PC-9 (cell line): ENCODE data around the gene SLC6A19. TPM values are rescaled to one million over a fixed set of nuclear protein-coding genes. Genes with fewer than 3 reads are reported as not detected.

Experiments
- BruUV-seq: library from RNA; stranded (reverse); fragments of 400-500 nt; replicated peaks from 2 replicates; lab custom pipeline; 2021; lab: Mats Ljungman, UMichigan
- CTCF ChIA-PET: fragments of 300-600 bp; sonication (Branson Sonifier 250); formaldehyde crosslinking; loops from one replicate; lab custom pipeline; 2022; ENCODE audit warnings: antibody characterized with exemption; lab: Charles Lee
- POLR2A ChIA-PET: fragments of 300-600 bp; sonication (Branson Sonifier 250); formaldehyde crosslinking; loops from one replicate; lab custom pipeline; 2022; ENCODE audit warnings: antibody characterized with exemption; ENCODE audit not compliant: unreplicated experiment; lab: Charles Lee
- DNase-seq, 2 experiments: peaks; one replicate each; pipeline versions ENCODE4 v3.0.0 to v3.0.0-alpha.2; 2015 to 2022; ENCODE audit warnings: mixed read lengths in 1 of 2
- H2AFZ ChIP-seq: fragments of 200-600 bp; sonication (generic); 2 replicates; pipeline ENCODE4 v1.8.1; 2017; ENCODE audit warnings: antibody characterized with exemption
- H3F3A ChIP-seq: fragments of 200-600 bp; sonication (generic); 2 replicates; pipeline ENCODE4 v1.8.1; 2017; ENCODE audit warnings: antibody characterized with exemption, mild to moderate bottlenecking, low read depth; ENCODE audit not compliant: insufficient read depth
- H3K27ac ChIP-seq: fragments of 200-600 bp; sonication (generic); 2 replicates; pipeline ENCODE4 v1.6.1; 2016; ENCODE audit warnings: mixed run types
- H3K27me3 ChIP-seq: fragments of 200-600 bp; sonication (generic); 2 replicates; pipeline ENCODE4 v1.6.1; 2016; ENCODE audit warnings: low read depth, mixed run types; ENCODE audit not compliant: insufficient read depth
- H3K36me3 ChIP-seq: fragments of 200-600 bp; sonication (generic); 2 replicates; pipeline ENCODE4 v1.6.1; 2016; ENCODE audit warnings: low read depth, mixed run types
- H3K4me1 ChIP-seq: fragments of 200-600 bp; sonication (generic); replicated peaks from 2 replicates; pipeline ENCODE4 v1.6.1; 2016; ENCODE audit warnings: mixed run types; ENCODE audit not compliant: insufficient read depth
- H3K4me2 ChIP-seq: fragments of 200-600 bp; sonication (generic); 2 replicates; pipeline ENCODE4 v1.6.1; 2017; ENCODE audit warnings: mixed run types
- H3K4me3 ChIP-seq: fragments of 200-600 bp; sonication (generic); 2 replicates; pipeline ENCODE4 v1.6.1; 2016; ENCODE audit warnings: mixed run types
- H3K79me2 ChIP-seq: fragments of 200-600 bp; sonication (generic); 2 replicates; pipeline ENCODE4 v1.6.1; 2017; ENCODE audit warnings: low read depth, mixed run types
- H3K9me2 ChIP-seq: fragments of 200-600 bp; sonication (generic); 2 replicates; pipeline ENCODE4 v1.8.1; 2017; ENCODE audit warnings: mild to moderate bottlenecking; ENCODE audit not compliant: insufficient read depth
- H3K9me3 ChIP-seq: fragments of 200-600 bp; sonication (generic); 2 replicates; pipeline ENCODE4 v1.8.1; 2016; ENCODE audit warnings: low read depth; ENCODE audit not compliant: insufficient read depth
- H4K20me1 ChIP-seq: fragments of 200-600 bp; sonication (generic); 2 replicates; pipeline ENCODE4 v1.8.1; 2017; ENCODE audit not compliant: insufficient read depth
- CTCF ChIP-seq: fragments of 200-600 bp; sonication (generic); conservative IDR thresholded peaks from 2 replicates; pipeline ENCODE4 v1.6.1; 2017; ENCODE audit warnings: mixed run types, antibody characterized with exemption, mild to moderate bottlenecking, moderate library complexity
- EZH2 ChIP-seq: fragments of 200-600 bp; sonication (generic); IDR thresholded peaks from 2 replicates; pipeline ENCODE4 v1.8.0; 2017; ENCODE audit warnings: antibody characterized with exemption, low read depth
- intact Hi-C: fragments of 100-400 bp; cut with micrococcal nuclease; formaldehyde crosslinking; loops from one replicate; pipeline ENCODE4 v1.10.0; 2022; ENCODE audit not compliant: unreplicated experiment
- total RNA-seq: library from RNA; stranded (reverse); gene quantifications from 2 replicates; pipeline ENCODE4 v1.2.3, GENCODE V29; 2021

Gene SLC6A19
- total RNA-seq, 1 experiment from 2014 or later = not detected

GRCh38 chr5:1205255-1206180, 4.1 kb downstream of the SLC6A19 start:
- Histone ChIP-seq H3K79me2 (no peaks in the 10 kb centered on the region), H4K20me1 (peaks cover 33% of the 10 kb centered on the region), H3K27ac (no peak overlapping the region), H3K4me3 (no peak overlapping the region), H2AFZ (no peak overlapping the region), H3K36me3 (no peaks in the 10 kb centered on the region), H3K9me2 (no peaks in the 10 kb centered on the region), H3F3A (no peaks in the 10 kb centered on the region; the same call in 1 of the 2 replicates), H3K9me3 (no peaks in the 10 kb centered on the region), H3K4me2 (no peak overlapping the region), H3K27me3 (peaks cover 99% of the 10 kb centered on the region), H3K4me1 (no peaks in the 10 kb centered on the region)
- POLR2A ChIA-PET = interaction anchor here (0.6 kb wide), 1 partner anchor 484 kb away, joined by 4 read pairs; no protein-coding TSS in a partner anchor
- CTCF ChIA-PET = no interaction called here
- no peak for TF ChIP-seq CTCF
- TF ChIP-seq EZH2 = no peak
- no TSS peak for BruUV-seq
- no peak for DNase-seq
- intact Hi-C loops = loop anchor here (10.0 kb wide), 2 partner anchors 139 to 239 kb away; partner anchors contain the start of genes CLPTM1L and SLC6A3

- Histone ChIP-seq H3K4me3 (no peak overlapping the region), H2AFZ (no peak overlapping the region), H3K4me1 (no peaks in the 10 kb centered on the region), H3K4me2 (no peak overlapping the region), H4K20me1 (peaks cover 33% of the 10 kb centered on the region), H3K27me3 (peaks cover 97% of the 10 kb centered on the region), H3F3A (no peaks in the 10 kb centered on the region; the same call in 1 of the 2 replicates), H3K9me3 (no peaks in the 10 kb centered on the region), H3K9me2 (no peaks in the 10 kb centered on the region), H3K79me2 (no peaks in the 10 kb centered on the region), H3K36me3 (no peaks in the 10 kb centered on the region), H3K27ac (no peak overlapping the region)
- DNase-seq = peak in 1 of 2 experiments; percentile 46
- intact Hi-C loops = loop anchor here (10.0 kb wide), 2 partner anchors 138 to 238 kb away; partner anchors contain the start of genes CLPTM1L and SLC6A3
- BruUV-seq = no TSS peak
- ChIA-PET POLR2A (no interaction called here), CTCF (no interaction called here)
- no peak for TF ChIP-seq CTCF
- no peak for TF ChIP-seq EZH2
Observed at GRCh38 chr5:1206521-1207412, 5.4 kb downstream of the SLC6A19 start.

DNA sequence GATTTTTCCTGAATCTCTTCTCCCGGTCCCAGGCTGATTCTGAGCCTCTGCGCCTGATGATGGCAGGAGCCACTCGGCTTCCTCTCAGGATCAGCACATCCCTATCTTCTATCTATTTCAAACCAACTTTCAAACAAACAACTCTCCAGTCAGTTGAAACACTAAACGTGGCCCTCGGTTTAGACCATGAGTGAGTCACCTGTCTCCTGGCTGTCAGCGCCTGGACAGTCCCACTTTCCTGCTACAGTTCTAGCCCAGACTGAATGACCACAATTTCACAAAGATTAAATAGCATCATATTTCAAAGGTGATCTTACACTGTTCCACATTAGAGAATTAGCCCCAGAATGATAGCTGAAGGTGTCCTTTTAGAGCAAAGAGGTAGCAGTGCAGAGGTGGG, 6.2 kb downstream of the SLC6A19 start:
- ChIA-PET CTCF (no interaction called here), POLR2A (no interaction called here)
- peaks cover 89% of the 10 kb centered on the region for H3K27me3 ChIP-seq
- no peaks in the 10 kb centered on the region for H3K9me3 ChIP-seq
- peaks cover 33% of the 10 kb centered on the region for H4K20me1 ChIP-seq
- no peak overlapping the region for H3K4me3 ChIP-seq
- no peaks in the 10 kb centered on the region for H3K4me1 ChIP-seq
- H2AFZ ChIP-seq = no peak overlapping the region
- no peak for TF ChIP-seq EZH2
- TF ChIP-seq CTCF = no peak
- DNase-seq = no peak
- H3K4me2 ChIP-seq = no peak overlapping the region
- intact Hi-C loops = loop anchor here (10.0 kb wide), 2 partner anchors 137 to 237 kb away; partner anchors contain the start of genes CLPTM1L and SLC6A3
- H3K9me2 ChIP-seq = no peaks in the 10 kb centered on the region
- no peak overlapping the region for H3K27ac ChIP-seq
- BruUV-seq = no TSS peak
- no peaks in the 10 kb centered on the region; the same call in 1 of the 2 replicates for H3F3A ChIP-seq
- no peaks in the 10 kb centered on the region for H3K79me2 ChIP-seq
- H3K36me3 ChIP-seq = no peaks in the 10 kb centered on the region
